C4-2B (cell line): ENCODE measurements around the gene KCNMB2.

Experiments used
- CTCF ChIP-seq: fragments of 450-650 bp; conservative IDR thresholded peaks from 2 replicates; pipeline ENCODE4 v1.5.1; 2017; ENCODE audit warnings: mild to moderate bottlenecking
- ZFX ChIP-seq: fragments of 450-650 bp; IDR thresholded peaks from 2 replicates; pipeline ENCODE4 v1.6.1; 2017

DNA sequence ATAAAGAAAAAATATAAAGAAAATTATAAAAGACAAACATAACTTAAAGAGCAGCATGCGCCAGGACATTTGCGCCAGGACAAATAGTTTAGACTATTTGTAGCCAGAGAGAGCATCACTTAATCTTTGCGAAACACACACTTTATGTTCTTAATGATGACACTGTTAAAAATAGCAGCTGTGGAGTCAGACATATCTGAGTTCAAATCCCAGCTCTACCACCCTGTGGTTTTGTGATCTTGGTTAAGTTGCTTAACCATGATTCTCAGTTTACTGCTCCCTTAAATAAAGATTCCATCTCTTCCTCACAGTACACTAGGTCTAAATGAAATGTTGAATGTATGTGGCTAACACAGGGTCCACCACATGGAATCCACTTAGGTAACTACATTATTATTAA, 31.4 kb downstream of the KCNMB2 start:
- TF ChIP-seq CTCF, result no peak
- TF ChIP-seq ZFX, result no peak
